Breast epithelium (tissue), 3 donors: ENCODE data around the gene TMEM170B.

Experiments used
- CTCF ChIP-seq, 3 donors: fragments of 450-650 bp; IDR thresholded peaks; one replicate each; pipeline ENCODE4 v1.5.1; 2016 to 2017; ENCODE audit warnings: antibody characterized with exemption in 3 of 3, mild to moderate bottlenecking in 3 of 3, moderate library complexity in 3 of 3
- POLR2A ChIP-seq: fragments of 450-650 bp; IDR thresholded peaks from one replicate; pipeline ENCODE4 v1.6.1; 2016; ENCODE audit warnings: antibody characterized with exemption, mild to moderate bottlenecking, moderate library complexity

- TF ChIP-seq POLR2A (no peak), CTCF (IDR thresholded peaks at IDR 0.05) (no peak)
Measured at GRCh38 chr6:11532097-11532496, 5.5 kb upstream of the TMEM170B start.
